Heart right ventricle (tissue), 16 donors: ENCODE measurements around the gene ACSBG1. TPM values are rescaled to one million over a fixed set of nuclear protein-coding genes. Genes with fewer than 3 reads are reported as not detected.

Experiments used
- ATAC-seq, 8 donors: fragments of 200-7000 bp; cut with Tn5 transposase; one replicate each; pipeline ENCODE4 v1.9.1; 2020; ENCODE audit warnings: mild to moderate bottlenecking in 8 of 8, moderate library complexity in 8 of 8, moderate number of reproducible peaks in 1 of 8
- DNase-seq, 2 donors: peaks; one replicate each; pipeline ENCODE4 v3.0.0-alpha.2; 2020
- H3K27ac ChIP-seq, 10 donors: fragments of 200-600 bp; sonication (generic) in 2 of 10; one replicate each; pipeline versions ENCODE4 v1.5.0 to v1.8.0; 2020 to 2022; ENCODE audit warnings: mild to moderate bottlenecking in 3 of 10
- H3K27me3 ChIP-seq, 7 donors: fragments of 200-600 bp; one replicate each; pipeline ENCODE4 v1.8.0; 2021 to 2022; ENCODE audit warnings: mild to moderate bottlenecking in 2 of 7
- H3K36me3 ChIP-seq, 9 donors: fragments of 200-600 bp; sonication (generic) in 1 of 9; one replicate each; pipeline versions ENCODE4 v1.5.0 to v1.8.0; 2020 to 2022; ENCODE audit warnings: mild to moderate bottlenecking in 2 of 9
- H3K4me1 ChIP-seq, 9 donors: fragments of 200-600 bp; sonication (generic) in 1 of 9; one replicate each; pipeline versions ENCODE4 v1.5.0 to v1.8.0; 2020 to 2022; ENCODE audit warnings: mild to moderate bottlenecking in 4 of 9
- H3K4me3 ChIP-seq, 10 donors: fragments of 200-600 bp; sonication (generic) in 2 of 10; one replicate each; pipeline versions ENCODE4 v1.5.0 to v1.8.0; 2020 to 2022; ENCODE audit warnings: mild to moderate bottlenecking in 7 of 10, moderate library complexity in 2 of 10
- H3K9me3 ChIP-seq, 11 donors: fragments of 200-600 bp in 10 of 11; sonication (generic) in 2 of 11; one replicate each; pipeline versions ENCODE4 v1.5.0 to v1.8.0; 2013 to 2022; ENCODE audit warnings: mild to moderate bottlenecking in 2 of 11, control low read depth in 1 of 11, moderate library complexity in 1 of 11
- WGBS, 2 donors: extraction: QIAGEN DNeasy Blood & Tissue Kit; methylation state at CpG; one replicate each; pipeline ENCODE4 v1.1.7; 2013; ENCODE audit warnings: inconsistent platforms in 1 of 2; 5-methylcytosine and 5-hydroxymethylcytosine counted together
- intact Hi-C, 10 donors: fragments of 100-400 bp; cut with DNase I; formaldehyde crosslinking; loops; one replicate each; pipeline versions ENCODE4 v1.11.1 to v1.14.2; 2022
- polyA plus RNA-seq, 2 donors: library from polyadenylated mRNA; stranded (reverse); fragments of 200-250 nt; gene quantifications; one replicate each; pipeline ENCODE4 v1.2.3, GENCODE V29; 2013
- total RNA-seq, 10 donors: library from RNA; stranded (reverse); fragmentation: NEBNext Ultra II Directional in 3 of 10; extraction: Animal tissue kit (Norgen Biotek cat#: 25700) in 3 of 10; gene quantifications; one replicate each; pipeline versions ENCODE4 v1.2.1 to v1.2.4, GENCODE V29; 2021 to 2023
- TF ChIP-seq, protein P1 (sequence below), 9 donors: fragments of 200-600 bp; sonication (generic) in 2 of 9; IDR thresholded peaks; one replicate each; pipeline versions ENCODE4 v1.5.0 to v1.8.0; 2021 to 2022; ENCODE audit warnings: antibody characterized with exemption in 9 of 9, mild to moderate bottlenecking in 5 of 9, moderate library complexity in 1 of 9
- donor health status: Arrhythmogenic right ventricular cardiomyopathy.
- donor health status: ischemic (EF 13 %, LVEDD 7.1; RV severe dilation, severe dysfunction).
- donor health status: healthy with polysubstance abuse.
- donor health status: DM: no; HTN: yes; CAD: no.
- donor health status: DM: no; HTN: no; CAD: no.
- donor health status: ischemic (EF 25% LVEDD 6.9; RV normal size, moderate dysfunction).
- donor health status: ischemic (EF 25% LVEDD 5.7; RV mildly dilated, moderate dysfunction).
- donor health status: healthy.
- donor health status: DM: yes; HTN: yes; CAD: no.
- donor health status: Ischemic cardiomyopathy.
- donor health status: ischemic (EF 35%, LVEDD 5.7; RV mildly dilated, moderate dysfunction).
- donor health status: nonischemic (EF 11% LVEDD 7.7; RV severe dilation, severe dysfunction).
- donor health status: DM: yes; HTN: yes; CAD: no.
- donor health status: PGD.
- donor health status: ischemic (EF 29% LVEDD 5.4; RV normal size, mild dysfunction).
- donor health status: nonischemic (EF 23%, LVEDD 6.1; RV moderate dilation, normal function).

ACSBG1 gene
- total and polyA plus RNA-seq, 12 donors: 0.22 to 0.65 (median 0.44) TPM; not detected in 8

DNA sequence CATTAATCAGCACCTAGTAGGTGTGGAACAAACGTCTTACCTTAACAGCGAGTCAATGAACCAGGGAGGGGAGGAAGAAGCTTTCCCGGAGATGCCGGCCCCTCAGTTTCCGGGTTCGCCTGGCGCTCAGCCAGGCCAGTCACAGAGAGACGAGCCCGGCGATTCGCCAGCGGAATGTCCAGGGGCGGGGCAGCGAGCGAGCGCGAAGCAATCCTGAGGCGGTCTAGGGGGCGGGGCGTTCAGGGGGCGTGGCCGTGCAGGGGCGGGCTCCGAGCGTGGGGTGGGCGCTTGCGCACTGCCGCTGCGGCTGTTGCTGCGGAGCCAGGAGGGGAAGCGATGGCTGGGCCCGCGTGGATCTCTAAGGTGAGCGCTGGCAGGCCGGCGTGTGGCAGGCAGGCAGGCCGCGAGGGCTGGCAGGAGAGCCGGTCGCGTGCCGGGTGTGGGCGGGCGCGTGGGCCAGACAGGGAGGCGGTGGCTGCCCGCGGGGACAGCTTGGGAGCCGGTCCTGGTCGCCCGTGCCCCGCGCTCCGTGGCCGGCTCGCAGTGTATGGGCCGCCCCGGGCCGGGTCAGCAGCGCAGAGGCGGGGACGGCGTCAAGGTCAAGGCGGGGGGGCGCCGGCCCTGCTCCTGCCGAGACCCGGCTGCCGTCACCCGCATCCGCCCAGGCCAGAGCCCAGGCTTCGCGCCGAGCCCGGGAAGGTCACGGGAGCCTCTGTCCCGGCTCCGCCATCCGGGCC lies 85.1 kb downstream of the ACSBG1 start, which contains the start of gene IDH3A:
TSS of gene IDH3A (plus strand) at position 295 of the 737 bp plus-strand sequence. CDS start at position 337, 42 bp downstream.
- TF ChIP-seq, protein P1, sequence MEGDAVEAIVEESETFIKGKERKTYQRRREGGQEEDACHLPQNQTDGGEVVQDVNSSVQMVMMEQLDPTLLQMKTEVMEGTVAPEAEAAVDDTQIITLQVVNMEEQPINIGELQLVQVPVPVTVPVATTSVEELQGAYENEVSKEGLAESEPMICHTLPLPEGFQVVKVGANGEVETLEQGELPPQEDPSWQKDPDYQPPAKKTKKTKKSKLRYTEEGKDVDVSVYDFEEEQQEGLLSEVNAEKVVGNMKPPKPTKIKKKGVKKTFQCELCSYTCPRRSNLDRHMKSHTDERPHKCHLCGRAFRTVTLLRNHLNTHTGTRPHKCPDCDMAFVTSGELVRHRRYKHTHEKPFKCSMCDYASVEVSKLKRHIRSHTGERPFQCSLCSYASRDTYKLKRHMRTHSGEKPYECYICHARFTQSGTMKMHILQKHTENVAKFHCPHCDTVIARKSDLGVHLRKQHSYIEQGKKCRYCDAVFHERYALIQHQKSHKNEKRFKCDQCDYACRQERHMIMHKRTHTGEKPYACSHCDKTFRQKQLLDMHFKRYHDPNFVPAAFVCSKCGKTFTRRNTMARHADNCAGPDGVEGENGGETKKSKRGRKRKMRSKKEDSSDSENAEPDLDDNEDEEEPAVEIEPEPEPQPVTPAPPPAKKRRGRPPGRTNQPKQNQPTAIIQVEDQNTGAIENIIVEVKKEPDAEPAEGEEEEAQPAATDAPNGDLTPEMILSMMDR (IDR thresholded peaks at IDR 0.05): no peak
- peaks cover 4 to 61% (median 34%) of the 10 kb centered on the region in 9 donors for H3K4me1 ChIP-seq
- peaks cover 0 to 6% (median 0%) of the 10 kb centered on the region in 9 donors for H3K36me3 ChIP-seq
- intact Hi-C loops: loop anchor here in 1 of 10 donors (2.0 kb wide), 1 partner anchor 18 kb away; the partner anchor contains the start of gene CIB2
- H3K27me3 ChIP-seq: no peaks in the 10 kb centered on the region
- H3K4me3 ChIP-seq: peak within 1 kb of the TSS; percentile 68 to 88 (median 79)
- ATAC-seq: peak; percentile 97 to 99 (median 98)
- DNase-seq: peak; percentile 100
- H3K9me3 ChIP-seq: no peaks in the 10 kb centered on the region
- WGBS, 2 donors: 0 to 1% methylated on average over 73 to 79 of the region's 79 CpGs
- H3K27ac ChIP-seq: peak within 1 kb of the TSS; percentile 79 to 97 (median 92)

DNA sequence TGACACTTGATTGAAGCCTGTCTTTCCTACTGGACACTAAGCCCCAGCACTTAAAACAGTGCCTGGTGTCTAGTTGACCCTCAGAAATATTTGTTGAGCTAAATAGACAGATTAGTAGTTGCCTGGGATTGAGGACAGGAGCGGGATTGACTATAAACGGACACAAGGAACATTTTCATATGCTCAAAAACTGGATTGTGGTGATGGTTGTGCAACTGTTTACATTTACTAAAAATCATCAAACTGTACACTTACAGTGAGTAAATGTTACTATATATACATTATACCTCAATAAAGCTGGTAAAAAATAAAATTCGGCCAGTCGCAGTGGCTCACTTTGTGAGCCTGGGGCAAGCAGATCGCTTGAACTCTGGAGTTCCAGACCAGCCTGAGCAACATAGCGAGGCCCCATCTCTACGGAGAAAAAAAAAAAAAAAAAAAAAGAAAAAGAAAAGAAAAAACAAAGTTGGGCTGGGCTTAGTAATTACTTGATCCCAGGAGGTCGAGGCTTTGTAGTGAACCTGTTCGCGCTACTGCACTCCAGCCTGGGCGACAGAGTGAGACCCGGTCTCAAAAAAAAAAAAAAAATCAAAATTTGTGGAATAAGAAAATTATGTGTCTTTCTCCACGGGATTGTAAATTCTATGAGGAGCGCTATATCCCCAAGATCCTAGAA lies 85.8 kb downstream of the ACSBG1 start:
- peak in 1 of 8 donors; percentile 3 for ATAC-seq
- intact Hi-C loops: loop anchor here in 1 of 10 donors (2.0 kb wide), 1 partner anchor 18 kb away; the partner anchor contains the start of gene CIB2
- Histone ChIP-seq H3K4me1 (peaks cover 4 to 54% (median 30%) of the 10 kb centered on the region in 9 donors), H3K4me3 (peak overlapping the region in 9 of 10 donors; percentile 71 to 88 (median 79)), H3K36me3 (peaks cover 0 to 6% (median 0%) of the 10 kb centered on the region in 9 donors), H3K9me3 (no peaks in the 10 kb centered on the region), H3K27me3 (no peaks in the 10 kb centered on the region), H3K27ac (peak overlapping the region in 9 of 10 donors; percentile 23 to 97 (median 93))
- no peak for DNase-seq
- WGBS, 2 donors: 20 to 21% methylated on average over 14 of the region's 14 CpGs
- TF ChIP-seq, protein P1 (IDR thresholded peaks at IDR 0.05): no peak

DNA sequence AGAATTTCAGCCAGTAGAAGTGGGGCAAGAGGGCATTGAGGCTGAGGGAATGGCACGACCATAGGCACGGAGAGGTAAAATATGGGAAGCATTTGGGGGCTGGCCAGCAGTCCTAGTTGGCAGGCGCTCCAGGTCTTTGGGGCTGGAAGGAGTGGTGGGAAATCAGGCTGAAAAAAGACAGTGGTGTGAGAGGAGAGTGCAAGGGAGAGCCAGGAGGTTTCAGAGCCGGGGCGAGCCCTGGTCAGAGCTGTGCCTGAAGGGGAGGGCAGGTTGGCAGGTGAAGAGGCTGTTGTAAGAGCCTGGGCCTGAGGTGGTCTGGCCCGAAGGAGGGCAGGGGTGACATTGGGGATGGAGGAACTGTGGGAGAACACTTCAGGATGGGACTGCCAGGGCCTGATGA lies 86.8 kb downstream of the ACSBG1 start:
- H3K9me3 ChIP-seq: no peaks in the 10 kb centered on the region

More for the DNA sequence above, 86.8 kb downstream of the ACSBG1 start:
- Histone ChIP-seq H3K4me1 (peaks cover 4 to 44% (median 25%) of the 10 kb centered on the region in 9 donors), H3K27ac (peak overlapping the region in 7 of 10 donors; percentile 57 to 97 (median 91)), H3K36me3 (peaks cover 0 to 6% (median 0%) of the 10 kb centered on the region in 9 donors), H3K4me3 (no peak overlapping the region), H3K27me3 (no peaks in the 10 kb centered on the region)
- peak in 6 of 8 donors; percentile 17 to 53 (median 40) for ATAC-seq
- peak; percentile 34 to 58 for DNase-seq
- intact Hi-C loops: no loop called here
- WGBS, 2 donors: 58 to 77% methylated on average over 6 of the region's 6 CpGs
- TF ChIP-seq, protein P1 (IDR thresholded peaks at IDR 0.05): no peak
